Thoracic aorta (tissue), 2 donors: ENCODE measurements around the gene TICRR. TPM values are rescaled to one million over a fixed set of nuclear protein-coding genes. Genes with fewer than 3 reads are reported as not detected.

ENCODE experiments used
- ATAC-seq: fragments of 150-250 bp; one replicate; pipeline ENCODE4 v1.8.0; 2017; ENCODE audit warnings: low read depth; ENCODE audit not compliant: insufficient number of reproducible peaks, low FRiP score
- DNase-seq: peaks from one replicate; pipeline ENCODE4 v3.0.0-alpha.2; 2020; ENCODE audit warnings: low spot score
- H3K27ac ChIP-seq, 2 donors: fragments of 200-600 bp; sonication (generic); 1 replicate in 1 of 2; 2 replicates in 1 of 2; pipeline ENCODE4 v1.5.1; 2016; ENCODE audit warnings: mild to moderate bottlenecking in 2 of 2, moderate library complexity in 2 of 2
- H3K27me3 ChIP-seq: fragments of 200-600 bp; sonication (generic); replicated peaks from 2 replicates; pipeline ENCODE4 v1.6.0; 2016; ENCODE audit warnings: mild to moderate bottlenecking; ENCODE audit not compliant: insufficient read depth
- H3K36me3 ChIP-seq: fragments of 200-600 bp; sonication (generic); one replicate; pipeline ENCODE4 v1.5.1; 2016
- H3K4me1 ChIP-seq, 2 donors: fragments of 200-600 bp; sonication (generic); 1 replicate in 1 of 2; 2 replicates in 1 of 2; pipeline versions ENCODE4 v1.5.1 to v1.6.0; 2016; ENCODE audit warnings: low read depth in 2 of 2, mild to moderate bottlenecking in 1 of 2; ENCODE audit not compliant: control insufficient read depth in 1 of 2
- H3K4me3 ChIP-seq: fragments of 200-600 bp; sonication (generic); 2 replicates; pipeline ENCODE4 v1.5.1; 2016; ENCODE audit warnings: mild to moderate bottlenecking
- H3K9me3 ChIP-seq: fragments of 200-600 bp; sonication (generic); 2 replicates; pipeline ENCODE4 v1.5.1; 2016
- CTCF ChIP-seq: fragments of 200-600 bp; sonication (generic); IDR thresholded peaks from one replicate; pipeline ENCODE4 v1.5.1; 2019; ENCODE audit warnings: antibody characterized with exemption
- total RNA-seq, 2 donors: library from RNA; depleted of rRNA; stranded (reverse); fragments of >200 nt; gene quantifications; one replicate each; pipeline versions ENCODE4 v1.1.0 to v1.2.3, GENCODE V29; 2016

Gene TICRR
- total RNA-seq = not detected

- H3K27me3 ChIP-seq = no peaks in the 10 kb centered on the region
- H3K4me1 ChIP-seq = peaks cover 7 to 10% of the 10 kb centered on the region in 2 donors
- H3K4me3 ChIP-seq = peak within 1 kb of the TSS; percentile 70
- ATAC-seq (peak; percentile 99), DNase-seq (peak; percentile 90)
- no peaks in the 10 kb centered on the region for H3K9me3 ChIP-seq
- no peak within 1 kb of the TSS for H3K27ac ChIP-seq
- no peaks in the 10 kb centered on the region for H3K36me3 ChIP-seq
- no peak for TF ChIP-seq CTCF
Observed at GRCh38 chr15:89575146-89575655, at the start of gene TICRR. Gene TICRR, plus strand, starts transcription at chr15:89575469. Its CDS starts 118 bp downstream, at chr15:89575587.

- Histone ChIP-seq H3K9me3 (no peaks in the 10 kb centered on the region), H3K36me3 (no peaks in the 10 kb centered on the region), H3K27me3 (no peaks in the 10 kb centered on the region), H3K4me1 (no peaks in the 10 kb centered on the region), H3K4me3 (no peak overlapping the region), H3K27ac (no peak overlapping the region)
- ATAC-seq (no peak), DNase-seq (no peak)
- TF ChIP-seq CTCF = no peak
Observed at GRCh38 chr15:89526181-89526580, 49.1 kb upstream of the TICRR start.

- Histone ChIP-seq H3K4me3 (no peak overlapping the region), H3K36me3 (no peaks in the 10 kb centered on the region), H3K4me1 (no peaks in the 10 kb centered on the region), H3K27ac (no peak overlapping the region), H3K9me3 (no peaks in the 10 kb centered on the region), H3K27me3 (no peaks in the 10 kb centered on the region)
- ATAC-seq (no peak), DNase-seq (no peak)
- no peak for TF ChIP-seq CTCF
Observed at GRCh38 chr15:89526601-89527441, 48.4 kb upstream of the TICRR start.

GRCh38 chr15:89528757-89529352 is 46.4 kb upstream of the TICRR start:
- ATAC-seq (no peak), DNase-seq (no peak)
- TF ChIP-seq CTCF = no peak
- H3K27me3 ChIP-seq = no peaks in the 10 kb centered on the region
- no peaks in the 10 kb centered on the region for H3K9me3 ChIP-seq
- H3K27ac ChIP-seq = no peak overlapping the region
- no peaks in the 10 kb centered on the region for H3K36me3 ChIP-seq
- no peak overlapping the region for H3K4me3 ChIP-seq
- H3K4me1 ChIP-seq = no peaks in the 10 kb centered on the region

- no peak for TF ChIP-seq CTCF
- ATAC-seq (no peak), DNase-seq (no peak)
- no peaks in the 10 kb centered on the region for H3K4me1 ChIP-seq
- no peaks in the 10 kb centered on the region for H3K27me3 ChIP-seq
- H3K36me3 ChIP-seq = no peaks in the 10 kb centered on the region
- H3K9me3 ChIP-seq = no peaks in the 10 kb centered on the region
- H3K27ac ChIP-seq = no peak overlapping the region
- no peak overlapping the region for H3K4me3 ChIP-seq
Observed at GRCh38 chr15:89530976-89531375, 44.3 kb upstream of the TICRR start.
